Loucy (cell line): ENCODE data around the gene SYCE1.
A peak's percentile ranks its signal among the peaks of the same experiment; 100 is the strongest.
"Not testable (repeated sequence)": the region's sequence is repeated elsewhere in the genome, so short reads cannot be mapped to it uniquely, and the experiment has no call there.

ENCODE experiments used
- H2AFZ ChIP-seq: fragments of 200-600 bp; sonication (generic); 2 replicates; pipeline ENCODE4 v1.6.0; 2016; ENCODE audit warnings: antibody characterized with exemption, mild to moderate bottlenecking, low read length, moderate library complexity
- H3F3A ChIP-seq: fragments of 200-600 bp; 2 replicates; pipeline ENCODE4 v1.6.0; 2016; ENCODE audit warnings: antibody characterized with exemption, low read depth, mild to moderate bottlenecking
- H3K27me3 ChIP-seq: fragments of 200-600 bp; sonication (generic); 2 replicates; pipeline ENCODE4 v1.6.1; 2014; ENCODE audit warnings: low read length, mild to moderate bottlenecking; ENCODE audit not compliant: insufficient read depth, poor library complexity, severe bottlenecking
- H3K36me3 ChIP-seq: fragments of 200-600 bp; sonication (generic); 2 replicates; pipeline ENCODE4 v1.6.1; 2016; ENCODE audit warnings: low read length; ENCODE audit not compliant: insufficient read depth
- H3K4me1 ChIP-seq: fragments of 200-600 bp; sonication (generic); 2 replicates; pipeline ENCODE4 v1.5.1; 2014; ENCODE audit warnings: low read length, mild to moderate bottlenecking; ENCODE audit not compliant: insufficient read depth, poor library complexity, severe bottlenecking
- H3K4me2 ChIP-seq: fragments of 200-600 bp; sonication (generic); 2 replicates; pipeline ENCODE4 v1.6.0; 2014; ENCODE audit warnings: antibody characterized with exemption, low read length, low read depth, mild to moderate bottlenecking; ENCODE audit not compliant: poor library complexity, severe bottlenecking
- H3K4me3 ChIP-seq: fragments of 200-600 bp; sonication (generic); 2 replicates; pipeline ENCODE4 v1.5.1; 2014; ENCODE audit warnings: low read length, mild to moderate bottlenecking, mixed read lengths; ENCODE audit not compliant: poor library complexity, severe bottlenecking
- H3K79me2 ChIP-seq: fragments of 200-600 bp; sonication (generic); 2 replicates; pipeline ENCODE4 v1.6.1; 2014; ENCODE audit warnings: low read length; ENCODE audit not compliant: insufficient read depth
- H3K9ac ChIP-seq: fragments of 200-600 bp; sonication (generic); 2 replicates; pipeline ENCODE4 v1.6.0; 2014; ENCODE audit warnings: mild to moderate bottlenecking, low read depth, low read length, moderate library complexity; ENCODE audit not compliant: poor library complexity, severe bottlenecking
- H3K9me2 ChIP-seq: fragments of 200-600 bp; sonication (generic); replicated peaks from 2 replicates; pipeline ENCODE4 v1.6.1; 2016; ENCODE audit warnings: low read depth, low read length, mixed read lengths
- H3K9me3 ChIP-seq: fragments of 200-600 bp; sonication (generic); 2 replicates; pipeline ENCODE4 v1.6.1; 2014; ENCODE audit warnings: mild to moderate bottlenecking, antibody characterized with exemption, low read length, low read depth; ENCODE audit not compliant: insufficient read depth
- H4K20me1 ChIP-seq: fragments of 200-600 bp; sonication (generic); 2 replicates; pipeline ENCODE4 v1.6.0; 2014; ENCODE audit warnings: antibody characterized with exemption, low read length, mild to moderate bottlenecking; ENCODE audit not compliant: insufficient read depth, poor library complexity, severe bottlenecking
- EZH2phosphoT487 ChIP-seq: fragments of 200-600 bp; IDR thresholded peaks from 2 replicates; pipeline ENCODE4 v1.6.1; 2018; ENCODE audit warnings: antibody characterized with exemption, mild to moderate bottlenecking, moderate library complexity, borderline replicate concordance
- TF ChIP-seq, protein P1 (sequence below): fragments of 200-600 bp; sonication (generic); conservative IDR thresholded peaks from 2 replicates; pipeline ENCODE4 v1.5.1; 2014; ENCODE audit warnings: mild to moderate bottlenecking, antibody characterized with exemption, low read length

SYCE1 gene

DNA sequence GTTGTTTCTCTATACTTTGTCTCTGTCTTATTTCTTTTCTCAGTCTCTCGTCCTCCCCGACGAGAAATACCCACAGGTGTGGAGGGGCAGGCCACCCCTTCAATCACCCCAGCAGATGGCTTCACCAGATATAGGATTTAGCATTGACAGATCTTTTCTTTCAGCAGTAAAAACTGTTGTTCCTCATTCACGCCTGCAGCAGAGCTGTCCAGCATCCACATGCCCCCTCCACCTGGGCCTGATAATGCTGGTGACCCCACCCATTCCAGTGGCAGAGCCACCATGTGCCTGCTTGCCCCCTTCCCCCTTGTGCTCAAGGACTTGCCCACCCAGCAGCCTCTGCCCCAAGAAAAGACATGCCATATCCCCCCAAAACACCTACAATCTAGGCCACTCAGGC lies 45.7 kb upstream of the SYCE1 start:
- H3K36me3 ChIP-seq = no peaks in the 10 kb centered on the region
- no peak overlapping the region for H2AFZ ChIP-seq
- H3K79me2 ChIP-seq = no peaks in the 10 kb centered on the region
- no peaks in the 10 kb centered on the region for H4K20me1 ChIP-seq
- H3K27me3 ChIP-seq = no peaks in the 10 kb centered on the region
- H3K9ac ChIP-seq = no peak overlapping the region
- no peak overlapping the region for H3K4me2 ChIP-seq
- no peak overlapping the region for H3K4me3 ChIP-seq
- TF ChIP-seq EZH2phosphoT487 = no peak
- TF ChIP-seq, protein P1, sequence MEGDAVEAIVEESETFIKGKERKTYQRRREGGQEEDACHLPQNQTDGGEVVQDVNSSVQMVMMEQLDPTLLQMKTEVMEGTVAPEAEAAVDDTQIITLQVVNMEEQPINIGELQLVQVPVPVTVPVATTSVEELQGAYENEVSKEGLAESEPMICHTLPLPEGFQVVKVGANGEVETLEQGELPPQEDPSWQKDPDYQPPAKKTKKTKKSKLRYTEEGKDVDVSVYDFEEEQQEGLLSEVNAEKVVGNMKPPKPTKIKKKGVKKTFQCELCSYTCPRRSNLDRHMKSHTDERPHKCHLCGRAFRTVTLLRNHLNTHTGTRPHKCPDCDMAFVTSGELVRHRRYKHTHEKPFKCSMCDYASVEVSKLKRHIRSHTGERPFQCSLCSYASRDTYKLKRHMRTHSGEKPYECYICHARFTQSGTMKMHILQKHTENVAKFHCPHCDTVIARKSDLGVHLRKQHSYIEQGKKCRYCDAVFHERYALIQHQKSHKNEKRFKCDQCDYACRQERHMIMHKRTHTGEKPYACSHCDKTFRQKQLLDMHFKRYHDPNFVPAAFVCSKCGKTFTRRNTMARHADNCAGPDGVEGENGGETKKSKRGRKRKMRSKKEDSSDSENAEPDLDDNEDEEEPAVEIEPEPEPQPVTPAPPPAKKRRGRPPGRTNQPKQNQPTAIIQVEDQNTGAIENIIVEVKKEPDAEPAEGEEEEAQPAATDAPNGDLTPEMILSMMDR = no peak
- H3K9me3 ChIP-seq = peaks cover 13% of the 10 kb centered on the region; the same call in 1 of the 2 replicates
- H3K9me2 ChIP-seq = no peaks in the 10 kb centered on the region
- H3F3A ChIP-seq = no peaks in the 10 kb centered on the region
- H3K4me1 ChIP-seq = no peaks in the 10 kb centered on the region

DNA sequence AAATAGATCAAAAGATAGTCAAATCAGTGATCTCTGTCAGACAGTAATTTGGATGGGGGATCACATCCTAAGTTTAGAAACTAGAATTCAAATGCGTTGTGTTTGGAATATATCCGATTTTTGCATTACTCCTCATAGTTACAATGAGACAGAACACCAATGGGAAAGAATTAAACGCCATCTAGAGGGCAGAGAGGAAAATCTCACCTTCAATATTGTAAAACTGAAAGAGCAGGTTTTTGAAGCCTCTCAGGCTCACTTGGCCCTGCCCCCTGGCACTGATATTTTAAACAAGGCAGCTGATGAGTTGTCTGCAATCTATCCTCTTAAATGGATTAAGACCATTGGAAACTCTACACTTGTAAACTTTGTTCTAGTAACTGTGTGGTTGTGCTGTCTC lies 43.5 kb upstream of the SYCE1 start:
- Histone ChIP-seq H3K79me2 (no peaks in the 10 kb centered on the region), H4K20me1 (no peaks in the 10 kb centered on the region), H3K9me3 (peaks cover 4% of the 10 kb centered on the region; the same call in 1 of the 2 replicates), H3K27me3 (no peaks in the 10 kb centered on the region), H3K9me2 (no peaks in the 10 kb centered on the region), H3K9ac (no peak overlapping the region), H3K36me3 (no peaks in the 10 kb centered on the region), H3F3A (no peaks in the 10 kb centered on the region), H2AFZ (no peak overlapping the region), H3K4me2 (no peak overlapping the region), H3K4me1 (no peaks in the 10 kb centered on the region), H3K4me3 (no peak overlapping the region)
- no peak for TF ChIP-seq EZH2phosphoT487
- TF ChIP-seq, protein P1 = peak; percentile 70

DNA sequence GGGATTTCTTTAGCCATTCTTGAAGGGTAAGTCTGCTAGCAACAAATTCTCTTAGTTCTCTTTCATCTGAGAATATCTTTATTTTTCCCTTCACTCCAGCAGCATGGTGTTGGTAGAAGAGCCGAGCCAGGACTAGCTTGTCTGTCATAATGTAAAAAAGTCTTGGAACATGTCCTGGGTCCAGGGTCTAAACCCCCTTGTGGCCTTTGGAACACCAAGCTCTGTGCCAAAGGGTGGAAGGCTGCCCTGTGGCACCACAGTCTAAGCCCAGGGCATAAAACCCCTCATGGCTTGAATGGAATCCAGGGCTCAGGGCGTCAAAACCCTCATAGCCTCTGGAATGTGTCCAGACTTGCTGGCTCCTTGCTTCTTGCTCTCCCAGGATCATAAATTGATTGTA lies 38.1 kb upstream of the SYCE1 start:
- H3K9ac ChIP-seq, H4K20me1 ChIP-seq, H3F3A ChIP-seq, H3K9me2 ChIP-seq, H3K27me3 ChIP-seq, H2AFZ ChIP-seq, H3K4me1 ChIP-seq, H3K4me2 ChIP-seq, H3K79me2 ChIP-seq, H3K36me3 ChIP-seq, H3K4me3 ChIP-seq: not testable (repeated sequence)
- H3K9me3 ChIP-seq = peaks cover 15% of the 10 kb centered on the region; the same call in 1 of the 2 replicates

DNA sequence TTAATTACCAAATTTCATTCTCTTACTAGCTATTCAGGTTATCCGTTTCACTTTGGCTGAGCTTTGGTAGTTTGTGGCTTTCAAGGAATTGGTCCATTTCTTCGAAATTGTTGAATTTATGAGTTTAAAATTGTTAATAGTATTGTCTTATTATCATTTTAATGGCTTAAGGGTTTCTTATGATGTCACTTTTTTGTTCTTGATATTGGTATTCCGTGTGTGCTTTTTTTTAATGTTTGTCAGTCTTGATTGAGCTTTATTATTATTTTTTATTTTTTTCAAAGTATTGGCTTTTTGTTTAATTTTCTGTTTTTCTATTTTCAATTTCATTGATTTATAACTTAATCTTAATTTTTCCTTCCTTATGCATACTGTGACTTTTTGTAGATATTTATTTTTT lies 35.3 kb upstream of the SYCE1 start:
- Histone ChIP-seq H3K9me3 (peaks cover 20% of the 10 kb centered on the region; the same call in 1 of the 2 replicates), H2AFZ (no peak overlapping the region), H3K36me3 (no peaks in the 10 kb centered on the region), H3K4me1 (no peaks in the 10 kb centered on the region), H3K9me2 (no peaks in the 10 kb centered on the region), H4K20me1 (no peaks in the 10 kb centered on the region), H3K79me2 (no peaks in the 10 kb centered on the region), H3K27me3 (no peaks in the 10 kb centered on the region), H3K4me3 (no peak overlapping the region), H3K4me2 (no peak overlapping the region), H3F3A (no peaks in the 10 kb centered on the region), H3K9ac (no peak overlapping the region)
- TF ChIP-seq, protein P1 = no peak

DNA sequence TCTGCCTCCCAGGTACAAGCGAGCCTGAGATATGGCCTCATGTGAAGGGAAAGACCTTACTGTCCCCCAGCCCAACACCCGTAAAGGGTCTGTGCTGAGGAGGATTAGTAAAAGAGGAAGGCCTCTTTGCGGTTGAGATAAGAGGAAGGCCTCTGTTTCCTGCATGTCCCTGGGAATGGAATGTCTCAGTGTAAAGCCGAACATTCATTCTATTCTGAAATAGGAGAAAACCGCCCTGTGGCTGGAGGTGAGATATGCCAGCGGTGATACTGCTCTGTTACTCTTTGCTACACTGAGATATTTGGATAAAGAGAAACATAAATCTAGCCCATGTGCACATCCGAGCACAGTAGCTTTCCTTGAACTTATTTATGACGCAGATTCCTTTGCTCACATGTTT lies 34.5 kb upstream of the SYCE1 start:
- H3K9me3 ChIP-seq = peaks cover 20% of the 10 kb centered on the region; the same call in 1 of the 2 replicates
- not testable (repeated sequence) for H3K9ac ChIP-seq, H3K4me2 ChIP-seq, H3K79me2 ChIP-seq, H3K4me1 ChIP-seq, H2AFZ ChIP-seq, H3K36me3 ChIP-seq, H3K4me3 ChIP-seq, H3K9me2 ChIP-seq, H4K20me1 ChIP-seq, H3F3A ChIP-seq, H3K27me3 ChIP-seq
